Keratinocyte (primary cell): Measurements from ENCODE around the gene MRPS23. TPM values are rescaled to one million over a fixed set of nuclear protein-coding genes. Genes with fewer than 3 reads are reported as not detected.

Experiments
- DNase-seq: peaks from one replicate; pipeline ENCODE4 v3.0.0-alpha.2; 2011; ENCODE audit warnings: low read depth, missing footprints, low spot score
- FAIRE-seq: peaks from 2 replicates; lab custom pipeline; 2011; peaks lifted over from hg19 to GRCh38; lab: Jason Lieb, UNC
- H2AFZ ChIP-seq: 2 replicates; pipeline ENCODE4 v1.6.0; 2012; ENCODE audit warnings: low read length, control low read depth, inconsistent platforms; ENCODE audit not compliant: control insufficient read depth
- H3K27ac ChIP-seq: 2 replicates; pipeline ENCODE4 v1.5.1; 2011; ENCODE audit warnings: low read length; ENCODE audit not compliant: control insufficient read depth, insufficient read depth
- H3K27me3 ChIP-seq: 3 replicates; pipeline ENCODE4 v1.6.0; 2011; ENCODE audit warnings: low read length; ENCODE audit not compliant: control insufficient read depth, insufficient read depth; ENCODE audit errors: extremely low read depth
- H3K36me3 ChIP-seq, 2 experiments: 2 replicates in 1 of 2; 3 replicates in 1 of 2; pipeline ENCODE4 v1.5.1; 2011; ENCODE audit warnings: low read length in 2 of 2, mild to moderate bottlenecking in 1 of 2; ENCODE audit not compliant: control insufficient read depth in 2 of 2, insufficient read depth in 2 of 2; ENCODE audit errors: extremely low read depth in 1 of 2
- H3K4me1 ChIP-seq: 3 replicates; pipeline ENCODE4 v1.5.1; 2011; ENCODE audit warnings: low read length; ENCODE audit not compliant: control insufficient read depth, insufficient read depth; ENCODE audit errors: extremely low read depth
- H3K4me2 ChIP-seq: 3 replicates; pipeline ENCODE4 v1.6.0; 2011; ENCODE audit warnings: low read depth, low read length; ENCODE audit not compliant: control insufficient read depth, insufficient read depth; ENCODE audit errors: extremely low read depth
- H3K4me3 ChIP-seq, 3 experiments: fragments of 200-600 bp in 1 of 3; sonication (generic) in 1 of 3; 2 replicates in 2 of 3; 3 replicates in 1 of 3; pipeline ENCODE4 v1.5.1; 2011 to 2016; ENCODE audit warnings: low read length in 3 of 3, mild to moderate bottlenecking in 3 of 3, control low read depth in 2 of 3, inconsistent platforms in 1 of 3, low read depth in 1 of 3, mixed read lengths in 1 of 3, mixed run types in 1 of 3, moderate library complexity in 1 of 3; ENCODE audit not compliant: control insufficient read depth in 2 of 3, insufficient read depth in 2 of 3; ENCODE audit errors: extremely low read depth in 1 of 3
- H3K79me2 ChIP-seq: 2 replicates; pipeline ENCODE4 v1.6.0; 2012; ENCODE audit warnings: low read length; ENCODE audit not compliant: control insufficient read depth, insufficient read depth
- H3K9ac ChIP-seq: 3 replicates; pipeline ENCODE4 v1.6.0; 2011; ENCODE audit warnings: low read length; ENCODE audit not compliant: control insufficient read depth, insufficient read depth; ENCODE audit errors: extremely low read depth
- H3K9me1 ChIP-seq: 3 replicates; pipeline ENCODE4 v1.6.0; 2011; ENCODE audit warnings: low read length; ENCODE audit not compliant: control insufficient read depth, insufficient read depth; ENCODE audit errors: extremely low read depth
- H3K9me3 ChIP-seq: 2 replicates; pipeline ENCODE4 v1.5.1; 2012; ENCODE audit warnings: low read depth, low read length; ENCODE audit not compliant: control insufficient read depth
- H4K20me1 ChIP-seq: 3 replicates; pipeline ENCODE4 v1.6.0; 2011; ENCODE audit warnings: low read length; ENCODE audit not compliant: control insufficient read depth, insufficient read depth; ENCODE audit errors: extremely low read depth
- EZH2 ChIP-seq: IDR thresholded peaks from one replicate; pipeline ENCODE4 v1.6.1; 2012; ENCODE audit warnings: inconsistent platforms, mild to moderate bottlenecking, low read length, moderate library complexity
- dilution Hi-C: fragments of 300-500 bp; cut with MboI; formaldehyde crosslinking; loops from one replicate; pipeline ENCODE4 v1.7.0; 2020; ENCODE audit warnings: low sequenced_read_pairs; ENCODE audit not compliant: extremely low pct_ligation_motif_present
- polyA minus RNA-seq, 3 experiments: library from RNA; depleted of rRNA, polyadenylated mRNA; stranded (reverse); fragments of >200 nt; gene quantifications; 1 replicate in 1 of 3; 2 replicates in 1 of 3; 3 replicates in 1 of 3; pipeline ENCODE4 v1.2.3, GENCODE V29; 2011
- polyA plus RNA-seq, 5 experiments: library from polyadenylated mRNA; depleted of rRNA in 3 of 5; stranded (reverse) in 3 of 5; stranded (forward) in 1 of 5; unstranded in 1 of 5; fragments of >200 nt; gene quantifications; 1 replicate in 1 of 5; 2 replicates in 3 of 5; 3 replicates in 1 of 5; pipeline versions ENCODE4 v1.2.1 to v1.2.3, GENCODE V29; 2011 to 2012; ENCODE audit warnings: missing spikeins in 2 of 5, low read depth in 1 of 5, low replicate concordance in 1 of 5
- TF ChIP-seq, protein P1 (sequence below), 3 experiments: IDR thresholded peaks in 1 of 3; conservative IDR thresholded peaks in 1 of 3; optimal IDR thresholded peaks in 1 of 3; 2 replicates in 2 of 3; 3 replicates in 1 of 3; pipeline versions ENCODE3 to v1.5.1; 2011; ENCODE audit warnings: low read length in 3 of 3, mild to moderate bottlenecking in 3 of 3, moderate library complexity in 2 of 3, control low read depth in 1 of 3, inconsistent platforms in 1 of 3; ENCODE audit not compliant: insufficient read depth in 2 of 3; ENCODE audit errors: extremely low read depth in 1 of 3

MRPS23 gene
- polyA plus RNA-seq (52.8 to 60.2 TPM (median 57.3 TPM) in 3 replicates), polyA minus RNA-seq (16.7 to 24.3 TPM (median 24.0 TPM) in 3 replicates)
- polyA plus RNA-seq (2011; ENCODE audit: low read depth), result 45.1 TPM
- 28.0 and 33.1 TPM in 2 replicates for polyA plus RNA-seq (2011; cell fraction: cytosol; rRNA removed)
- 17.3 and 32.0 TPM in 2 replicates for polyA plus RNA-seq (2011; cell fraction: nucleus; rRNA removed)
- 52.4 and 69.6 TPM in 2 replicates for polyA plus RNA-seq (2012; ENCODE audit: low replicate concordance)
- 39.9 TPM for polyA minus RNA-seq (2011; cell fraction: cytosol; rRNA and poly(A)+ RNA removed)
- polyA minus RNA-seq (2011; cell fraction: nucleus; rRNA and poly(A)+ RNA removed), result 4.7 and 8.2 TPM in 2 replicates

DNA sequence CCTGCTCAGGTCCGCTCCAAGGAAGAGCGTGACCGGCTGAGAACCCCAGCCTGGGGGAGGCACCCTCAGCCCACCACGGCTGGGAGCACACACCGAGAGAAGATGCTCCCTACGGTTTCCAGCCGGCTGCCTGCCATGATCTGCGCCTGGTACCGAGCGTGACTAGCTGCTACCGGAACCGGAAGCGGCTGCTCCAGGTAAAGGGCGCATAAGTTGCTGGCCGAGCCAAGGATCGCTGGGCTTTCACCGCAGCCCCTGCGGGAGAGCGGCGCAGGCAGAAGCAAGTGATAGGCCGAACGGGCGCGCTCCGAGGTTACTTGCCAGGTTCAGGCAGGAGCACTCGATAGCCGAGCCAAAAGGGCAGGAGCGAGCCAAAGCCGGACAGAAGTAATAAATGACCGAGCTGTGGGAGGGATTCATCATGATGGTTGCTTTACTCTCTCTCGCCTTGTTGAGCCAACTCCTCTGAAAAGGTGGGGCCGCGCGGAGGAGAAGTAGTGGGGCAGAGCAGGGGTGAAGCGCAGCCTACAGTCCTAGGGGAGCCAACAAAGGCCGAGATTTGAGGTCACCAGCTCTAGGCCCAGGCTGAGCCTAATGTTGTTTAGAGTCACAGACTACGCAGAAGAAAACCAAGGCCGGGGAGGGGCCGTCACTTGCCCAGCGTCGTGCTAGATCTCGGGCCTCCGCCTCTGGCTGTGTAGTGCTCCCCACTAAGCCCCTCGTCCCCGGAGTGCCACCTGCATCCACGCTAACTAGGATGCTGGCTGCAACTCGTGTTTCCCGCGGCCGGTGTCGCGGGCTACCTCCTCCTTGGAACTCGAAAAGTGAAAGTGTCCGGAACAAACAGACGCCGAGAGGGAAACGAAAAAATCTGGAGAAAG is at the start of gene MRPS23:
TSS of gene MRPS23 (minus strand) at position 171 of the 881 bp plus-strand sequence. CDS start at position 137, 34 bp downstream.
- H2AFZ ChIP-seq, result peak within 1 kb of the TSS; percentile 92
- peaks cover 2% of the 10 kb centered on the region for H4K20me1 ChIP-seq
- dilution Hi-C loops, result no loop called here
- H3K36me3 ChIP-seq, result peaks cover 2 to 3% of the 10 kb centered on the region in 2 experiments
- no peaks in the 10 kb centered on the region for H3K9me1 ChIP-seq
- TF ChIP-seq EZH2, result no peak
- TF ChIP-seq, protein P1, sequence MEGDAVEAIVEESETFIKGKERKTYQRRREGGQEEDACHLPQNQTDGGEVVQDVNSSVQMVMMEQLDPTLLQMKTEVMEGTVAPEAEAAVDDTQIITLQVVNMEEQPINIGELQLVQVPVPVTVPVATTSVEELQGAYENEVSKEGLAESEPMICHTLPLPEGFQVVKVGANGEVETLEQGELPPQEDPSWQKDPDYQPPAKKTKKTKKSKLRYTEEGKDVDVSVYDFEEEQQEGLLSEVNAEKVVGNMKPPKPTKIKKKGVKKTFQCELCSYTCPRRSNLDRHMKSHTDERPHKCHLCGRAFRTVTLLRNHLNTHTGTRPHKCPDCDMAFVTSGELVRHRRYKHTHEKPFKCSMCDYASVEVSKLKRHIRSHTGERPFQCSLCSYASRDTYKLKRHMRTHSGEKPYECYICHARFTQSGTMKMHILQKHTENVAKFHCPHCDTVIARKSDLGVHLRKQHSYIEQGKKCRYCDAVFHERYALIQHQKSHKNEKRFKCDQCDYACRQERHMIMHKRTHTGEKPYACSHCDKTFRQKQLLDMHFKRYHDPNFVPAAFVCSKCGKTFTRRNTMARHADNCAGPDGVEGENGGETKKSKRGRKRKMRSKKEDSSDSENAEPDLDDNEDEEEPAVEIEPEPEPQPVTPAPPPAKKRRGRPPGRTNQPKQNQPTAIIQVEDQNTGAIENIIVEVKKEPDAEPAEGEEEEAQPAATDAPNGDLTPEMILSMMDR (optimal IDR thresholded peaks at IDR 0.05 in 1 of 3, IDR thresholded peaks at IDR 0.05 in 1 of 3, conservative IDR thresholded peaks at IDR 0.05 in 1 of 3; ENCODE audit: extremely low read depth in 1 of 3, insufficient read depth in 2 of 3, low read length in 3 of 3), result no peak
- no peaks in the 10 kb centered on the region for H3K9me3 ChIP-seq
- peaks cover 33% of the 10 kb centered on the region for H3K79me2 ChIP-seq
- DNase-seq (peak; percentile 94), FAIRE-seq (peak; percentile 62)
- H3K9ac ChIP-seq, result peak within 1 kb of the TSS; percentile 83
- H3K27ac ChIP-seq, result peak within 1 kb of the TSS; percentile 93
- peak within 1 kb of the TSS; percentile 97 for H3K4me2 ChIP-seq
- peaks cover 23% of the 10 kb centered on the region for H3K4me1 ChIP-seq
- peak within 1 kb of the TSS; percentile 76 to 98 (median 91) for H3K4me3 ChIP-seq
- H3K27me3 ChIP-seq, result no peaks in the 10 kb centered on the region

DNA sequence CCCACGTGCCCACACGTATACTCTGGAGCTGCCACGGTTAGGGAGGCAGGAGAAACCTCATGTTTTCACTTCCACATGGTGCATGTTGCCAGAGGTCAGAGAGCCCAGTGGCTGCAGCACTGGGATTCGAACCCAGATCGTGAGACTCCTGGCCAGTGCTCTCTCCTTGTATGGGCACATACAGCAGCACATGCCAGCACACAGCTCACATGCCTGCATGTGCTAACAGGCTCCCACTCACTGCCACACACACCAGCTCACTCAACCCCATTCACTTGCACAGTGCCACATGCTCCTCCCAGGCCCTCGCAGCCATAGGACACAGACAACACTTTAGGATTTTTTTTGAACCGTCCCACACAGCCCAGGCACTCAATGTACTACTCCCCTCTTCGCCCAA is 49.5 kb upstream of the MRPS23 start:
- FAIRE-seq, result peak; percentile 57
- Histone ChIP-seq H3K79me2 (no peaks in the 10 kb centered on the region), H3K27ac (peak overlapping the region; percentile 65)

More for the DNA sequence above, 49.5 kb upstream of the MRPS23 start:
- no peaks in the 10 kb centered on the region for H3K9me1 ChIP-seq
- no peaks in the 10 kb centered on the region for H3K36me3 ChIP-seq
- peak overlapping the region; percentile 46 for H3K9ac ChIP-seq
- no peak overlapping the region for H2AFZ ChIP-seq
- H3K4me3 ChIP-seq, result no peak overlapping the region
- H3K9me3 ChIP-seq, result no peaks in the 10 kb centered on the region
- peak overlapping the region; percentile 39 for H3K4me2 ChIP-seq
- dilution Hi-C loops, result no loop called here
- no peak for TF ChIP-seq EZH2
- TF ChIP-seq, protein P1 (optimal IDR thresholded peaks at IDR 0.05 in 1 of 3, IDR thresholded peaks at IDR 0.05 in 1 of 3, conservative IDR thresholded peaks at IDR 0.05 in 1 of 3; ENCODE audit: extremely low read depth in 1 of 3, insufficient read depth in 2 of 3, low read length in 3 of 3), result no peak
- no peak for DNase-seq
- peaks cover 59% of the 10 kb centered on the region for H3K4me1 ChIP-seq
- H3K27me3 ChIP-seq, result no peaks in the 10 kb centered on the region
- H4K20me1 ChIP-seq, result no peaks in the 10 kb centered on the region
